ENCODE data around the gene BOLA3.
"Not testable (repeated sequence)": the region's sequence is repeated elsewhere in the genome, so short reads cannot be mapped to it uniquely, and the experiment has no call there.

Gene BOLA3

GRCh38 chr2:74091391-74091790, 56.3 kb downstream of the BOLA3 start:
- DNase-seq (ENCODE audit: low read depth, low spot score), result no peak
- in situ Hi-C loops (cut with HindIII; ENCODE audit: low sequenced_read_pairs), result no loop called here
- no peak for TF ChIP-seq CTCF (IDR thresholded peaks at IDR 0.05; ENCODE audit: low read depth, low read length)

GRCh38 chr2:74089816-74090745, 57.6 kb downstream of the BOLA3 start:
- TF ChIP-seq CTCF (IDR thresholded peaks at IDR 0.05; ENCODE audit: low read depth, low read length), result no peak
- H3K4me3 ChIP-seq (ENCODE audit: low read depth, low read length), result no peak overlapping the region
- in situ Hi-C loops (cut with HindIII; ENCODE audit: low sequenced_read_pairs), result no loop called here
- peak; percentile 10 for DNase-seq (ENCODE audit: low read depth, low spot score)

More at GRCh38 chr2:74091391-74091790, 56.3 kb downstream of the BOLA3 start:
- no peak overlapping the region for H3K4me3 ChIP-seq (ENCODE audit: low read depth, low read length)

- H3K4me3 ChIP-seq (ENCODE audit: low read depth, low read length); DNase-seq (ENCODE audit: low read depth, low spot score); in situ Hi-C loops (cut with HindIII; ENCODE audit: low sequenced_read_pairs): not testable (repeated sequence)
Observed at GRCh38 chr2:74088676-74089075, 59.0 kb downstream of the BOLA3 start.

- in situ Hi-C loops (cut with HindIII; ENCODE audit: low sequenced_read_pairs), result no loop called here
- no peak for TF ChIP-seq CTCF (IDR thresholded peaks at IDR 0.05; ENCODE audit: low read depth, low read length)
- H3K4me3 ChIP-seq (ENCODE audit: low read depth, low read length), result no peak overlapping the region
- no peak for DNase-seq (ENCODE audit: low read depth, low spot score)
Observed at GRCh38 chr2:74087696-74088095, 60.0 kb downstream of the BOLA3 start.

- DNase-seq (ENCODE audit: low read depth, low spot score), result no peak
- in situ Hi-C loops (cut with HindIII; ENCODE audit: low sequenced_read_pairs), result no loop called here
- no peak for TF ChIP-seq CTCF (IDR thresholded peaks at IDR 0.05; ENCODE audit: low read depth, low read length)
- H3K4me3 ChIP-seq (ENCODE audit: low read depth, low read length), result no peak overlapping the region
Observed at GRCh38 chr2:74086021-74086420, 61.7 kb downstream of the BOLA3 start.
